Activated T-cell treated with anti-CD3 and anti-CD28 coated beads for 1 hour (primary cell): ENCODE results near the gene HLCS.

Experiments used
- DNase-seq: peaks from one replicate; pipeline ENCODE4 v3.0.0-alpha.2; 2020; ENCODE audit warnings: low read depth

The HLCS gene

GRCh38 chr21:36701756-36702621 lies 264.5 kb downstream of the HLCS start:
- DNase-seq, result no peak

GRCh38 chr21:36700971-36701755 lies 265.3 kb downstream of the HLCS start:
- no peak for DNase-seq
